ENCODE results near the gene RNF10.
"Not testable (repeated sequence)": the region's sequence is repeated elsewhere in the genome, so short reads cannot be mapped to it uniquely, and the experiment has no call there.

Gene RNF10

DNA sequence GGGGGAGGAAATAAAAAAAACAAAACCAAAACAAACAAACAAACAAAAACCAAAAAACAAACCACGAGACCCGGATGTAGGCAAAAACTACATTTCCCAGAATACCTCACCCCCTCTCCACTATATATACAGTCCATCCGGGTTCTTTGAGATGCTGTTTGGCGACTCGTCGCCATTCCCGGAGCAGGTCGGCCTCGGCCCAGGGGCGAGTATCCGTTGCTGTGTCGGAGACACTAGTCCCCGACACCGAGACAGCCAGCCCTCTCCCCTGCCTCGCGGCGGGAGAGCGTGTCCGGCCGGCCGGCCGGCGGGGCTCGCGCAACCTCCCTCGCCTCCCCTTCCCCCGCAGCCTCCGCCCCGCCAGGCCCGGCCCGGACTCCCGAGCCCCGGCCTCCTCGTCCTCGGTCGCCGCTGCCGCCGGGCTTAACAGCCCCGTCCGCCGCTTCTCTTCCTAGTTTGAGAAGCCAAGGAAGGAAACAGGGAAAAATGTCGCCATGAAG lies at the start of gene RNF10:
TSS of gene RNF10 (plus strand) at position 154 of the 500 bp plus-strand sequence. CDS start 456 bp downstream, outside the sequence.
- peak; percentile 72 for DNase-seq

DNA sequence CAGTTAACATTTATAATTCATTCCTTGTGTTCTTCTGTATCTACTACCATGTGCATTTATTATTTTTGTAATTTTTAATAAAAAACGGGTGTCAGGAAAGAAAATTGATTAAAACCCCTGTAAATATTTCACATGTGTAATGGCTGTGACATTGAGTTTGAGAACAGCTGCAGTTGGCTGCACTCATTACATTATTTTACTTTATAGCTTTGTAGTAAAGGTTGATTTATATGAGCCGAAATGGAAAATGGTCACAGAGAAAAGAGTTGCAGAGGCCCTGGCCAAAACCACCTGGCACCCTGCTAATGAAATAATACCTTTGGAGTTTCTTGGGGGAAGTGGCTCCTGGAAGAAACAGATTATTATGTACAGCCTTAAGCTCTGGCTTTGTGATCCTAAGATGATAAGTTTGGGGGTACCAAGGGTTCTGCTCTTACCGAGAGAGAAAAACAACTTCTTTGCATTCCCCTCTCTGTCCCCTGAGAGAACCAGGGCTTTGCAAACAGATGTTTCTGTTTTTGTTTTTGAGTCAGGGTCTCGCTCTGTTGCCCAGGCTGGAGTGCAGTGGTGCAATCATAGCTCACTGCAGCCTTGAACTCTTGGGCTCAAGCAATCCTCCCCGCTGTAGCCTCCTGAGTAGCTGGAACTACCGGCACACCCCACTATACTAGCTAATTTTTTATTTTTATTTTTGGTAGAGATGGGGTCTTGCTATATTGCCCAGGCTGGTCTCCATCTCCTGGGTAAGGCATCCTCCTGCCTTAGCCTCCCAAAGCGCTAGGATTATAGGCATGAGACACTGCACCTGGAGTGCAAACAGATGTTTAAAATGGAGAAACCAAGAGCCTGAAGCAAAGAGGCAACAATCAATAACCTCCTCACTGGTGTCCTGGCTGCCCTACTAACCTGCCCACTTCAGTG lies 47.9 kb upstream of the RNF10 start:
- DNase-seq: no peak

DNA sequence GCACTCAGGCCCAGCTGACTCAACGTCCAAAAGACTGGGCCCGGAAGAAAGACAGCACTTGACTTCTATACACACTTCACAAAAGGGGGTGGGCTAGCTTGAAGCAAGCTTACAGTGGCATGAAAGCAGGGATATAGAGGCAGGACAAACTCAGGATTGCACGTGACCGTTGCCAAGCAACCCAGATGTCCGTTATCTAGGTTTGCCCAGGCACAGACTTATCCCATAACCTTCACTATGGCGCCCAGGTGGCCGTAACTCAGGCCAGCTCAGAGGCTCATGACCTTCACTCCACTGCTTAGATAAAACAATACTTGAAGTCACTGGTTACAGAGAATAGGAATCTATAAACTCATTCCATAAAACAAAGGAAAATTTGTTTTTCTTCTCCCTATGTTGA lies 46.6 kb upstream of the RNF10 start:
- DNase-seq: not testable (repeated sequence)

- DNase-seq: no peak
These were observed 46.0 kb upstream of the RNF10 start for GRCh38 chr12:120488057-120488640.

- DNase-seq: no peak
These were observed 45.1 kb upstream of the RNF10 start for GRCh38 chr12:120489018-120489417.

DNA sequence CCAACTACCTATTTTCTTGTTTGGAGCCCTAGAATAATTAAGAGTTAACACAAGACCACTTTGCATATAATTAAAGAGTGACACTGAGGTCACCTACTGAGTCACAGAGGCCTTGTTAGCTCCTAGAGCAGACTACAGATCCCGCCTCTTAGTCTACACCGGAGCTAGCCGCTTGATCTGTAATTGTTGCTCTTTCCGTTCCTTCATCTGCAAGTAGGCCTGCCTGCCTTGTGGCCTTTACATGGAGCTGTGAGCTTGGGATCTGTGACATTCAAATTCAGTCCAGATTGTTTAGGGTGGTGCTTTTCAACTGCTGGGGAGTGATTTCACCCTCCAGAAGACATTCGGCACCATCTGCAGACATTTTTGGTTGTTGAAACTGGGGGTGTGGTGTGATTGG lies 43.8 kb upstream of the RNF10 start:
- no peak for DNase-seq

DNA sequence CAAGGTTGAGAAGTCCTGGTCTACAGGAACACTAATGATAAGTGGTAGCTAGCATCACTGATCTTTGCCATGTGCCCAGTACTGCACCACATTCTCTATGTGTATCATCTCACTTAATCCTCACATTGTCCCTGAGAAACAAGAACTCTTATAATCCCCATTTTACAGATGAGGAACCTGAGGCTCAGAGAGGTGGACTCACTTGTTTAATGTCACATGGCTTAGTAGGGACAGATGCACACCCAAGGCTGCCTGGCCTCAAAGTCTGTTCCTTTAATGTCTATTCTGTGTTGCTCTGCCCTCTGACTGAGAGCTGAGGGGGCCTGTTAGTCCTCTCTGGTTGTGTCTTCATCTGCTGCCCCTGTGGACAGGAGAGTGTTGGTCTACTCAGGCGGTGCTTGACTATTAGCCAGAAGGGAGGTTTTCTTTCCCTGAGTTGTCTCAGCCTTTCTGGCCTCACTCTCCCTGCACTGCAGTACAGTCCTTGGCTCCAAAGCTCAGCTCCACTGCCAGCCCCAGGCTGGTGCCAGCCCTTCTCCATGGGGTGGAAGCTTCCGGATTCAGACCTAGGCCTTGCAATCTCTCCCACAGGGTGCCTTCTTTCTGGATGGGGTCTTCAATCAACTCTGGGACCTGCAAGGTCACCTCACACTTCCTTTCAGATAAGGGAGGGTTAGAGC lies 43.2 kb upstream of the RNF10 start:
- no peak for DNase-seq

DNA sequence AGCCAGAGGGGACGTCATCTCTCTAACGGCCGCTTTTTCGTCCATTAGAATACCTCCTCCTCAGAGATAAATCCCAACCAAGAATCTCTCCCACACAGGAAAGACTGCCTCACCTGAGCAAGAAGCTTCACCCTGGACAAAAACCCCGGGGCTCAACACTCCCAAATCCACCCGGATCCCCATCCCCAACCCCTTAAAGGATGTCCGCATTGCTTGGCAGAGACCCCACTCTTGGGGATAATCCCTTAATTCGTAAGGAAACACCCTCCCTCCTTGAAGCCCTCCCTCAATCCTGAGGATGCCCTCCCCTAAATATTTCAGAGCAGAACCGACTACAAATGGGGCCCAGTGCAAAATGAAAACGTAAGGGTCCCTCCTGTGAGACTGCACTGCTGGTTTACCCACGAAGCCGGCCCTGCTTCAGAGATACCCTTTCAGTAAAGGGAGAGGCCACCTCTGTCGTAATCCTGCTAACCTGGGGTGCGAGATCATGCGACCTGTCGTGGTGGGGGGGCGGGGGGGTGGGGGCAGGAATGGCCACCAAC lies 38.9 kb upstream of the RNF10 start:
- DNase-seq: no peak

DNA sequence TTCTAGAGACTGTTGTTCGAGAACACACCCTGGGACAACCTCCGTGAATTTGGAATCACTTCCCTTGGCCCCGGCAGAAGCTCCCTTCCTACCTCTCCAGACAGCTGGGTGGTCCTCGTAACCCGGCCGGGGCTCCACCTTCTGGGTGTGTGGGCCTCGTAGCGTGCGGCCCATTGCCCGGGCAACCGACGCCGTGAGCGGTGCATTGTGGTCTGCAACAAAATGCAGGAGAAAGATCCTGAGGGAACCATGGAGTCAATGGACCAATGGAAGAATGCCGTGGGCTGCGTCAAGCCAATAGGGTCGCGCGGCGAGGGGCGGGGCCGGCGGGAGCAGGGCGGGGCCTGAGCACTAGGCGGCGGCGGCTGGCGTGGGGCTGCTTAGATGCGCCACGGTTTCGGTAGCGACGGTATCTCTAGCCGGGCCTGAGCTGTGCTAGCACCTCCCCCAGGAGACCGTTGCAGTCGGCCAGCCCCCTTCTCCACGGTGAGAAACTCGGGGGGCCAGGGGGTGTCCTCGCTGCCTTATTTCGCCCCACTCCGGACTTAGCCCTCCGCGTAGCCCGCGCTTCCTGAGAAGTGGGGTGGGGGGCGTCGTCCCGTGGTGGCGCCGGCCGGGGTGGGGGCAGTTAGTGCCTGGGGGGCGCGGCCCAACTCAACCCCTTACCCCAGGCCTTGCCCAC lies 38.3 kb upstream of the RNF10 start, which contains the start of gene DYNLL1:
TSS of gene DYNLL1 (plus strand) at position 383 of the 682 bp plus-strand sequence. CDS start 309 bp downstream, outside the sequence.
- DNase-seq: peak; percentile 97

GRCh38 chr12:120496413-120497340 lies 37.5 kb upstream of the RNF10 start:
- DNase-seq: peak; percentile 66

GRCh38 chr12:120497524-120498150 lies 36.5 kb upstream of the RNF10 start:
- no peak for DNase-seq

DNA sequence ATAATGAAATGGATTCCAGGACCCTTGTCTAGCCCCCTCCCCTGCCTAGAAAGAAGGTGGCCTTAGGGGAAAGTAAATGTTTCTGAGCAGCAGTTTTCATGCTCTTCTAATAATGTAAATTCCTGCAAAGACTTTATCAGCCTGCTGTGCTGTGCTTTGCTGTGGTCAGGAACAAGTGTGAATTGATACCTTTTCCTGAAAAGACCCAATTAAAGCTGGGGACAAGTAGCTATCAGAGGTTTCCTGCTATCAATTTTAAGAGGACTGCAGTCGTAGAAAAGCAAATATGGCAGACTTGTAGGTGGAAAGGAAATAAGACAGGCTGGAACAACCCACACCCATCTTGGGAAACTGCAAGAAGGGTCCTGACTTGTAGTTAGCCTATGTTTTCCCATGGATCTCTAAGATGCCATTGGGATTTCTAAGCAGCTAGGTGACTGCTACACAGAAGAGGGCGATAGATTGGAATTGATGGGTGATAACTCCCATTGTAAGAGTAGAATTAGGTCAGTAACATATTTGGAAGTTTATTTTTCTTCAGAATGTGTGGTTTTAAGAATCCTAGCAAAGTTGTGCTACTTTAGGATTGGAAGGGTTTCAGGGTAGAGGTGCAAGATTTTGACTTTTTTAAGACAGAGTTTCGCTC lies 35.2 kb upstream of the RNF10 start:
- DNase-seq: no peak

DNA sequence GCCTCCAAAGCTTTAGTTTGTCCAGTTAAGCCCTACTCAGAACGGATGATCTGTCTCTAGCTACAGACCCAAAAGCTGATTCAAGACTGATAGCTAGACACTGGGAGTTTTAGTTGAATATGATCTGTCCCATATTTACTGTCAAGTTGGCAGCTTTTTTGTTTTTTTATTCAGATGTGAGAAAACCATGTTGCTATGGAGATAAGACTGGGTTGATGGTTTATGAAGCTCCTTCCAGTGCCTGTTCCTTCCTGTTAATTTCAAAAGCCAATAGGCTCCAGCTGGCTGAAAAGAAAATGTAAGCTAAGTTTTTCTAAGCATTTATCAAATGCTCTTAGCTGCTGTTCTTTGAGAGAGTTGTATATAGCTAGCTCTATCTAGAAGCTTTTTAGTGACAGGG lies 33.6 kb upstream of the RNF10 start:
- DNase-seq: no peak

DNA sequence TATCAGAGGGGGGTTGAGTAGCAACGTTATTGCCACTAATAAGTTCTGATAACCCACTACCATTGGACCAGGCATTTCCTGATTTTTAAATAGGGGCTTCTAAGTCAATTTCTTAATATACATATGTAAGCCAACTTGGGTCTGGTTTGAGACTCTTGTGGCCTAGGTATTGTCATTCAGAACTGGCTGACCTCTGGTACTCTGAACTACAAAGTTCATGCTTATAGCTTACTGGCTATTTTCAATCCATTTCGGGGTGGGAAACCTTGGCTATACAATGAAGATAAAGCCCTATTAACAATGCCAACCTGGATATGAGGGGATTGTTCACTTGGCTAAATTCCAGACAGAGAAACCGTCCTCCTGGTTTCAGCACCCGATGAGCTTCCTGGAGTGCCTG lies 29.6 kb upstream of the RNF10 start:
- DNase-seq: no peak

DNA sequence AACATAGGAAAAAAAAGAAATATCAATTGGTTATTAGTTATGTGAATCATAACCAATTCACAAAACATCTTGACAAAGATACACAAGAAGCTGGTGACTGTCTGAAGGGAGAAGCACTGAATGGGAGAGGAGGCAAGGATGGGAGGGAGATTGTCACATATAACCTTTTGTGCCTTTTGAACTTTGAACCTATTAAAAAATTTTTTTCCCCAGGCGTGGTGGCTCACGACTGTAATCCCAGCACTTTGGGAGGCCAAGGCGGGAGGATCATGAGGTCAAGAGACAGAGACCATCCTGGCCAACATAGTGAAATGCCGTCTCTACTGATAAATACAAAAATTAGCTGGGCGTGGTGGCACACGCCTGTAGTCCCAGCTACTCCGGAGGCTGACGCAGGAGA lies 25.6 kb upstream of the RNF10 start:
- DNase-seq: no peak

DNA sequence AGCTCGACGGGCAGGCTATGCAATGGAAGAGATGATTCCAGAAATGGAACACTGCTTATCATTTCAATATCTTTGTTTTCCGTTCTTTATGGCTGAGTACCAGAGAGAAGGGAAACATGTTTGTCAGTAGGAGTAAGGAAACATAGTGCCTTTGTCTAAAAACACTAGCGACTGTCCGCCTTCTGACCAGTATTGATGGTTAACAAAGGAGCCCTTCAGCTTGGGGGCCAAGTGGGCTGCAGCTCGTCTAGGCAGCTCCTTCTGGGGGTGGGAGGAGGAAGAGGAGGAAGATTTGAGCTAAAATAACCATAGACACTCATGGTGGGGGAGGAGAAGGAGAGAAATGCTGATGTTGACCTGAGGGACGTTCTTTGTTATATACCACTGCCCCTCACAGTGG lies 20.2 kb upstream of the RNF10 start:
- DNase-seq: no peak

GRCh38 chr12:120515496-120515895 lies 18.7 kb upstream of the RNF10 start:
- DNase-seq: no peak

- DNase-seq: not testable (repeated sequence)
These were observed 14.8 kb upstream of the RNF10 start for GRCh38 chr12:120519324-120519723.

- DNase-seq: no peak
These were observed 11.6 kb upstream of the RNF10 start for GRCh38 chr12:120522568-120522967.

- DNase-seq: peak; percentile 84
These were observed 5.2 kb upstream of the RNF10 start, which contains the start of gene COQ5 for GRCh38 chr12:120528861-120529525. TSS of gene COQ5 (minus strand) at chr12:120529158. CDS start at chr12:120529141, 17 bp downstream.

Data from CD4-positive, alpha-beta T cell treated with Interleukin-6 for 4 hours (primary cell).